Peyer's patch (tissue), 4 donors: Measurements from ENCODE around the gene HOXB13. TPM values are rescaled to one million over a fixed set of nuclear protein-coding genes. Genes with fewer than 3 reads are reported as not detected.

Experiments used
- DNase-seq, 3 donors: peaks; one replicate each; pipeline ENCODE4 v3.0.0-alpha.2; 2017 to 2019
- H3K27ac ChIP-seq, 4 donors: fragments of 200-600 bp; sonication (generic); one replicate each; pipeline ENCODE4 v1.5.1; 2016 to 2019
- H3K27me3 ChIP-seq, 2 donors: fragments of 200-600 bp; sonication (generic); one replicate each; pipeline ENCODE4 v1.5.1; 2019
- H3K36me3 ChIP-seq, 3 donors: fragments of 200-600 bp; sonication (generic); one replicate each; pipeline ENCODE4 v1.5.1; 2016 to 2019
- H3K4me1 ChIP-seq, 4 donors: fragments of 200-600 bp; sonication (generic); one replicate each; pipeline ENCODE4 v1.5.1; 2016 to 2019
- H3K4me3 ChIP-seq, 4 donors: fragments of 200-600 bp; sonication (generic); 1 replicate in 3 of 4; 2 replicates in 1 of 4; pipeline ENCODE4 v1.5.1; 2016 to 2019; ENCODE audit warnings: mild to moderate bottlenecking in 1 of 4
- H3K9me3 ChIP-seq, 4 donors: fragments of 200-600 bp; sonication (generic); one replicate each; pipeline ENCODE4 v1.5.1; 2016 to 2019; ENCODE audit warnings: mild to moderate bottlenecking in 1 of 4
- POLR2A ChIP-seq, 2 donors: fragments of 450-650 bp; IDR thresholded peaks; one replicate each; pipeline ENCODE4 v1.5.1; 2017; ENCODE audit warnings: antibody characterized with exemption in 2 of 2, mild to moderate bottlenecking in 2 of 2, moderate library complexity in 2 of 2
- total RNA-seq, 4 donors: library from RNA; depleted of rRNA; stranded (reverse); fragments of >200 nt; gene quantifications; one replicate each; pipeline ENCODE4 v1.1.0, GENCODE V29; 2016
- TF ChIP-seq, protein P1 (sequence below), 6 experiments: fragments of 450-650 bp in 4 of 6; fragments of 200-600 bp in 2 of 6; sonication (generic) in 1 of 6; IDR thresholded peaks; one replicate each; pipeline ENCODE4 v1.5.1; 2017 to 2019; ENCODE audit warnings: antibody characterized with exemption in 6 of 6, mild to moderate bottlenecking in 3 of 6, moderate library complexity in 1 of 6

HOXB13 gene
- total RNA-seq, 4 donors from 2014 or later: 0.54 TPM; not detected in 3

DNA sequence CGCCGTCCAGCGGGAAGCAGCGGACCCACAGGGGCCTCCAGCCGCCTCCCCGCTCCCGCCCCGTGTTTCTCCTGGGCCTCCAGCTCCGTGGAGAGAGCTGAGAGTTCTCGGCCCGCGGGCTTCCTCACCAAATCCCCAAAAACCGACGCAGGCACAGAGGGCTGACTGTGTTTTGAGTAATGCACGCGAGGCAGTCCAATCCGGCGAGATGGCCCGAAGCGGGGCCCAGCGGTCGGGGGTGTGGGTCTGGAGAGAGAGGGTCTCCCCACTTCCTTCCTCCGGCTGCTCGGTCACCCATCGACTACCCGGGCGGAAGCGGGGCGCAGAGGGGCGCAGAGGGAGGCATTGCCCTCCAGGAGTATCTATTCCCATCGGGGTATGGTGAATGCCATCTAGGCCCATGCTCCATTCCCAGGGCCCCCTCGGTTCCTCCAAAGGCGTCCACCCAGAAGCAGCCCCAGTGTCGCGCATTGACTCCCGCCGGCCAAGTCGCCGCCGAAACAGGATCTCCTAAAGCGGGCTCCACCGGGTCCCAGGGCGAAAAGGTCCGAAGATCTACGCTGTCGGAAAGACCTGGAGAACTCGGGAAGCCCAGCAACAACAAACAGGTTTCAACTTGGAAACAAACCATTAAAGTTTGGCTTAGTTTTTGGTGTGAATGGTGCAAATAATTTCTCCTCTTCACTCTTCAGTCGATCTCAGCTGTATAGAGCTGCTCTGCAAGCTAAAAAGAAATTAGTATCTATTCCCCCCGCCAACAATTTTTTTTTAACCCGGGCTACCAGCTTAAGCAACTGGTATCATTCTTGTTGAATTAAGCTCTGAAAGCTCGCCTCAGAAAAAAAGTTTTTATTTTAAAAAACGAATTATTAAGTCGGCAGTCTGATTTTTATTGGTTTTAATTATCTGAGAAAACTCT lies 19.2 kb upstream of the HOXB13 start:
- TF ChIP-seq, protein P1, sequence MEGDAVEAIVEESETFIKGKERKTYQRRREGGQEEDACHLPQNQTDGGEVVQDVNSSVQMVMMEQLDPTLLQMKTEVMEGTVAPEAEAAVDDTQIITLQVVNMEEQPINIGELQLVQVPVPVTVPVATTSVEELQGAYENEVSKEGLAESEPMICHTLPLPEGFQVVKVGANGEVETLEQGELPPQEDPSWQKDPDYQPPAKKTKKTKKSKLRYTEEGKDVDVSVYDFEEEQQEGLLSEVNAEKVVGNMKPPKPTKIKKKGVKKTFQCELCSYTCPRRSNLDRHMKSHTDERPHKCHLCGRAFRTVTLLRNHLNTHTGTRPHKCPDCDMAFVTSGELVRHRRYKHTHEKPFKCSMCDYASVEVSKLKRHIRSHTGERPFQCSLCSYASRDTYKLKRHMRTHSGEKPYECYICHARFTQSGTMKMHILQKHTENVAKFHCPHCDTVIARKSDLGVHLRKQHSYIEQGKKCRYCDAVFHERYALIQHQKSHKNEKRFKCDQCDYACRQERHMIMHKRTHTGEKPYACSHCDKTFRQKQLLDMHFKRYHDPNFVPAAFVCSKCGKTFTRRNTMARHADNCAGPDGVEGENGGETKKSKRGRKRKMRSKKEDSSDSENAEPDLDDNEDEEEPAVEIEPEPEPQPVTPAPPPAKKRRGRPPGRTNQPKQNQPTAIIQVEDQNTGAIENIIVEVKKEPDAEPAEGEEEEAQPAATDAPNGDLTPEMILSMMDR (IDR thresholded peaks at IDR 0.05): no peak
- no peak for TF ChIP-seq POLR2A (IDR thresholded peaks at IDR 0.05)
- Histone ChIP-seq H3K4me3 (no peak overlapping the region), H3K9me3 (no peaks in the 10 kb centered on the region), H3K27me3 (peaks cover 0 to 82% of the 10 kb centered on the region in 2 donors), H3K27ac (no peak overlapping the region), H3K36me3 (no peaks in the 10 kb centered on the region), H3K4me1 (peaks cover 0 to 8% (median 0%) of the 10 kb centered on the region in 4 donors)
- DNase-seq: peak in 1 of 3 donors; percentile 51

DNA sequence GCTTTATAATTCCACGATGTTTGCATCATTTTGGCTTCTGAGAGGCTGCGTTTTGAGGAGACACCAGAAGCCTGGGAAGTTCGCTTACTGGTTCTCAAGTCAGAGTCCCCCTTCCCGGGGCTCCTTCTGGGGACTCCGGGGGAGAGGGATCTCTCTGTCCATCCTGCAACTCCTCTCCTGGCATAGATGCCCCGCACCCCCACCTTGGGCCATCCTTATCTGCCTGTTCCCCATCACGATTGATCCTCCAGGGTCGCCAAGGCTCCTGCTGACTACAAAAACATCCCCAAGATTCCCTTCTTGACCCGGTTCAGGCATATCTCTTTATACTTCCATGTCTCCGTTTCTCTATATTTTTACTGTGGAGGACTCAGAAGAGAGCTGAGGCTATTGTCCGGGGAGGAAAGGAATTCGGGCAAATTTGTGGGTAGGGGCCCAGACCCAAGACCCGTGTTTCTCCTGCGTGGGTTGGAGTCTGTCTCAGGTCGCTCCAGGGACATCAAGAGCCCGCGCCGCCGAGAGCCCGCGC lies 18.4 kb upstream of the HOXB13 start:
- H3K36me3 ChIP-seq: no peaks in the 10 kb centered on the region
- DNase-seq: no peak
- TF ChIP-seq, protein P1 (IDR thresholded peaks at IDR 0.05): no peak
- TF ChIP-seq POLR2A (IDR thresholded peaks at IDR 0.05): no peak

DNA sequence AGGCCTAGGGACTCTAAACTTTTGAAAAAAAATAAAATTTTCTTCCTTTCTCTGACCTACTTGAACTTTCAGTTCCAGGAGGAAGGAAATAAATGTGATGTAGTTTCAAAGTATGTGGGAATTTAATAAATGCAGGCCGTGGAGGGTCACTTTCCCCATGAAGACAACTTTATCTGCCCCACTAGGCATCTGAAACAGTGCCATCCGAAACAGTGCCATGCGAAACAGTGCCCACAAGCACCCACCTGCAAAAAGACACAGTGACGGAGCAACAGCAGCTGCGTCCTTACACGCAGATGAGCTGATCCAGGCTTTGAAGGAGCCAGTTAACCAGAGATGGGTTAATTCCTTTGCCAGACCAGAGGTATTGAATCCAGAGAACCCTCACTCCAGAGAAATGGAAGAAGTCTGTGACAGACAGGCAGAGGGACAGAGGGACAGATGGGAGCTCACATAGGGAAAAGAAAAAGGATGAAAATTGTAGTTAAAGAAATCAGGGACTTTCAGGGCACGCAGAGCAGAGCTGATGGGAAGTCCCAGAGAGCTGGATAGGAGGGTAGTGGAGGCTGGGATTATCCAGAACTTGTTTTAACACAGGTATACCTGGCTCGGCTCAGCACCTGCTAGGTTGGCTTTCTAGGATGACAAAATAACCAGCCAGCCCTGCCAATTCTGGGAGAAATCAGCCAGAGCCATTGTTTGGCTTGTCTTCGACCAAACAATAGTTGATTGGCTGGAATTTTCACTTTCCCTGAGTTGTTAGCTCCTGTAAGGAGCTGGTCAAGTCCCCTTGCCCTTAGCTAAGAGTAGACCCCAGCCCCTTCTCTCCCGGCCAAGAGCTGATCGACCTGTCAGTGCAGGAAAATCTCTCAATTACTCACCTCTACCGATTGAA lies 17.1 kb upstream of the HOXB13 start:
- Histone ChIP-seq H3K9me3 (no peaks in the 10 kb centered on the region), H3K27ac (no peak overlapping the region), H3K36me3 (no peaks in the 10 kb centered on the region), H3K27me3 (peaks cover 0 to 73% of the 10 kb centered on the region in 2 donors), H3K4me3 (no peak overlapping the region), H3K4me1 (peaks cover 0 to 6% (median 0%) of the 10 kb centered on the region in 4 donors)
- TF ChIP-seq, protein P1 (IDR thresholded peaks at IDR 0.05): no peak
- no peak for TF ChIP-seq POLR2A (IDR thresholded peaks at IDR 0.05)
- no peak for DNase-seq

More for the DNA sequence above, 18.4 kb upstream of the HOXB13 start:
- Histone ChIP-seq H3K4me1 (peaks cover 0 to 6% (median 0%) of the 10 kb centered on the region in 4 donors), H3K4me3 (no peak overlapping the region), H3K9me3 (no peaks in the 10 kb centered on the region), H3K27me3 (peaks cover 0 to 75% of the 10 kb centered on the region in 2 donors), H3K27ac (no peak overlapping the region)

DNA sequence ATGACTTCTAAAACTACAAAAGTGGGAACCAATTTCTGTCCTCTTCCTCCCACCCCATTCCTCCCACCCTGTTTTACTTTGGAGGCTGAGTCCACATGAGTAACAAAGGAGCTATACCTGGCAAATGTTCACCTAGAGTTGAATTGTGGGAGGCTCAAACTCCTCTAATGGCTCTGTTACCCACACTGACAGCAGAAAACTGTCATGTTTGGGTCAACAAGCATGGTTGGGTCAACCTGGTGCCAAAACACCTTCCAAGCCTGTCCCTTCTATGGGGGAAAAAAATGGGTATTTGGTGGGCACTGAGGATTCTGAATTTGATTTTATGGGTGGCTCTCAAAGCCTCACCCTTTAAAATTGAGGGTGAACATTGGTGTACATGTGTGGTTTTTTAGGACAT lies 12.0 kb upstream of the HOXB13 start:
- TF ChIP-seq, protein P1 (IDR thresholded peaks at IDR 0.05): no peak
- TF ChIP-seq POLR2A (IDR thresholded peaks at IDR 0.05): no peak
- Histone ChIP-seq H3K27ac (no peak overlapping the region), H3K36me3 (no peaks in the 10 kb centered on the region), H3K9me3 (no peaks in the 10 kb centered on the region), H3K27me3 (peaks cover 0 to 60% of the 10 kb centered on the region in 2 donors), H3K4me3 (no peak overlapping the region), H3K4me1 (no peaks in the 10 kb centered on the region)
- DNase-seq: no peak

DNA sequence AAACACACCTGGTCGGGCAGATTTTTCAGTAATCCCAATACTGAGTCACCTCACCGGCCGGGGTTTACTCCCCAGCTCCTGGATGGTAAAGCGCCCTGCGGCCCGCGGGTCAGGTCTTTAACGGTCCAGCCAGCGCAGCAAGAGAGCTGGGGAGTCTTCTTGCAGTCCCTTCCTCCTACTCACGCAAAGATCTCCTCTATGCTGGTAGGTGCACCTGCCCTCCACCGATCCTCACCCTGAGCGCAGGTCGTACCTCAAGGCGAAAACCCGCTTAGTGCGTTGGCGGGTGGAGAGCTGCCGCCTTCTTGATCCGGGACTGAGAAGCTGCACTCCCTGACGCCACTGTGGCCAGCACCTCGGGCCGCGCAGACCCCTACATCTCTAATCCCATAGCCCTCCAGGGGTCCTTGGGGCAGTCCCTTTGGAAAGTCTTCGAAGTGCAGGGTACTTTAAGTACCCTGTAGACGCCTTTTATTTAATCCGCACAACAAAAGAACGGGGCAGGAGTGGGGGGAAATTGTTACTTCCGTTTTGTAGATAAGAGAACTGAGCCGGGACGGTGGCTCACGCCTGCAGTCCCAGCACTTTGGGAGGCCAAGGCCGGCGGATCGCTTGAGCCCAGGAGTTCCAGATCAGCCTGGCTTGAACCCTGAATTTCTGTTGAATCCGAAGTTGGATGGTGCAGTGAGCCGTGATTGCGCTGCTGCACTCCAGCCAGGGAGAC lies 10.4 kb upstream of the HOXB13 start:
- TF ChIP-seq, protein P1 (IDR thresholded peaks at IDR 0.05): no peak
- TF ChIP-seq POLR2A (IDR thresholded peaks at IDR 0.05): no peak
- no peaks in the 10 kb centered on the region for H3K9me3 ChIP-seq
- no peak for DNase-seq
- H3K4me3 ChIP-seq: no peak overlapping the region
- H3K27me3 ChIP-seq: peaks cover 0 to 63% of the 10 kb centered on the region in 2 donors
- H3K36me3 ChIP-seq: no peaks in the 10 kb centered on the region
- no peaks in the 10 kb centered on the region for H3K4me1 ChIP-seq
- H3K27ac ChIP-seq: no peak overlapping the region
